Measurements from ENCODE around the gene TRIM60.
"Not testable (repeated sequence)": the region's sequence is repeated elsewhere in the genome, so short reads cannot be mapped to it uniquely, and the experiment has no call there.

Gene TRIM60

DNA sequence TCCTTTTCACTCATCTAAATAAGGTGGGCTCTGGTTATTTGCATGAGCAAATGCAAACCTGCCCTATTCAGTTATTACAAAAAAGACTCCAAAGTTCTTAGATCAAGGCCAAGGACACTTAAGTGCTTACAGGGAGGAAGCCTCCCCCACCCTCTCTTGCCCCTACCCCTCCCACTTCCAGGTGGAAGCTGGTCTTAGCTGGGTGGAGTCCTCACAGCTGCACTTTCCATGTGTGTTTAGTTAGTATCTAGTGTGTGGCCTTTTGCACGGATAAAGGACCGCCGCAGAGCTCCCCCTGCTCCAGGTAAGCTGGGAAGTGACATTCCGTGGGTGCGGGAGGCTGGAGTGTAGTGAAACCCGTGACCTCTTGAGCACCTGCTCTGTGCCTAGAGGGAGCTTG, 21.8 kb downstream of the TRIM60 start, which contains the start of gene TRIM75:
Gene TRIM75 (plus strand): TSS at position 222 of the 400 bp plus-strand sequence. CDS start 5,282 bp downstream, outside the sequence.
- no peak for DNase-seq (ENCODE audit: low read depth)

DNA sequence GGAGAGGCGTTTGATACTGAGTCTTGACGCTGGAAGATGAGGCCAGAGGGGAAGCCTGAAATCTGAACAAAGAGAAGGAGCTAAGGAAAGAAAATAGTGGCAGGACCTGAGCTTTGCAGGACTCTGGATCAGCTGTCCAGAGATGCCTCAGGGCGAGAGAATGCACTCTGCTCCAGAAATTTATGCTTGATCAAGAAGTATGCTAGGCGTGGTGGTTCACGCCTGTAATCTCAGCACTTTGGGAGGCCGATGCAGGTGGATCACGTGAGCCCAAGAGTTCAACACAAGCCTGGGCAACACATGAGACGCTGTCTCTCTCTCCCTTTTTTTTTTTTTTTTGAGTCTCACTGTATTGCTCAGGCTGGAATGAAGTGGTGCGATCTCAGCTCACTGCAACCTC, 23.8 kb downstream of the TRIM60 start:
- no peak for DNase-seq (ENCODE audit: low read depth)

DNA sequence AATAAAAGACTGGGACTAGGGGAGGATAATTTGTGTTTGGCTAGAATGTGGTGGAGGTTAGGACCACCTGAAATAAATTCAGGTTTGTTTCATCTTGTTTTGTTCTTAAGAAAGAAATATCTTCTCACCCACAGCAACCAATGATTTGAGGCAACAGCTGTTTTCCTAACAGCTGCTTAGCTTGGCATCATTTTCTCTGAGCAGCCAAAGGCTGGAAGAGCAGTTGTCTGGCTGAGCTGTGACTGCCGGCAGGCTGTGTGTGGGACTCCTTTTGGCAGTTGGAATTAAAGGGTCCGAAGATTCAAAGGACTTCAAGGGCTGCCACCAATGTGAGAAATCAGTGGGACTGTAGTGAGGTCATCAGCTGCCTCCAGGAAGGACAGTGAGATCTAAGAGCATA, 26.9 kb downstream of the TRIM60 start:
- DNase-seq (ENCODE audit: low read depth), result no peak

DNA sequence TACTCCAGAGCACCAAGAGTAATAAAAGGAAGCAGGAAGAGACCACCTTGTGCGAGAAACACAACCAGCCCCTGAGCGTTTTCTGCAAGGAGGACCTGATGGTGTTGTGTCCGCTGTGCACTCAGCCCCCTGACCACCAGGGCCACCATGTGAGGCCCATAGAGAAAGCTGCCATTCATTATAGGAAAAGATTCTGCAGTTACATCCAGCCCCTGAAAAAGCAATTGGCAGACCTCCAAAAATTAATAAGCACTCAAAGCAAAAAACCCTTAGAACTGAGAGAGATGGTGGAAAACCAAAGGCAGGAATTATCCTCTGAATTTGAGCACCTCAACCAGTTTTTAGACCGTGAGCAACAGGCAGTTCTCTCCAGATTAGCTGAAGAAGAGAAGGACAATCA, 27.6 kb downstream of the TRIM60 start:
- DNase-seq (ENCODE audit: low read depth), result no peak

DNA sequence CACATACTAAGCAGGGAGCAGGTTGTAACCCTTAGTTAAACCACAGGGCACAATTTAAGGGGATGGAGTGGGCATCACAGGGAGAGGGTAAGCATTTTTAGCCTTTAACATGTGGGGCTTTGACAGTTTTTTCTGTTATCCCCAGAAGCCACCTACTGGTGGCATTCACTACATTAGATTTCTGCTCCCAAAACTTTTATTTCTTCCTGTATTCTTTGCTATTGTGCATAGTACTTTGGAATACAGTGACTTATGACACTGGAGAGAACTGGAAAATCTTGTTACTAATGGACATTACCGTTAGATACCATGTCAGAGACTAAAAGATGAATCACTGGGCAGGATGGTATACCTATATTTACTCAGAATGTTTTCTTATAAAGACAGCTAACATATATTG, 29.1 kb downstream of the TRIM60 start:
- DNase-seq (ENCODE audit: low read depth), result no peak

DNA sequence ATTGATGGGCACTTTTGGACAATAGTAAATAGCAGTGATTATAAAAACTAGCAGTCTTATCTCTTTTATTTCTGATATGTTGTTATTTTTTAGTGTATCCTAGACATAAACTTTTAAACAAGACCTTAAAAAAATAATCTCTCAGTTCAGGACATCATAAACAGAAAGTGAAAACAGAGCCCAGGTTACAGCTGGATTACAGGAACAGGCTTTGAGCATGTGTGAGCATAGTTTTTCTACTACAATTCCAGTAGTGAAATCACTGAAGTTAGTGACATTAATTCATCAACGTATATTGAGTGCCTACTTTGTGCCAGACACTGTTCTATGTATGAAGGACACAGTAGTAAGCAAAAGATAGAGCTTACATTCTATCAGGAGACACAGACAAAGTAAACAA, 38.8 kb downstream of the TRIM60 start:
- no peak for DNase-seq (ENCODE audit: low read depth)

DNA sequence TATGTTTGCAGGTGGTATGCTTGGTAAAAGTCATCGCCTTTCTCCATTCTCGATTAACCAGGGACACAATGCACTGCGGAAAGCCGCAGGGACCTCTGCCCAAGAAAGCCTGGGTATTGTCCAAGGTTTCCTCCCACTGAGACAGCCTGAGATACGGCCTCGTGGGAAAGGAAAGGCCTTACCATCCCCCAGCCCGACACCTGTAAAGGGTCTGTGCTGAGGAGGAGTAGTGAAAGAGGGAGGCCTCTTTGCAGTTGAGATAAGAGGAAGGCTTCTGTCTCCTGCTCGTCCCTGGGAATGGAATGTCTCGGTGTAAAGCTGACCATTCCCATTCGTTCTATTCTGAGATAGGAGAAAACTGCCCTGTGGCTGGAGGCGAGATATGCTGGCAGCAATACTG, 41.5 kb downstream of the TRIM60 start:
- not testable (repeated sequence) for DNase-seq (ENCODE audit: low read depth)

DNA sequence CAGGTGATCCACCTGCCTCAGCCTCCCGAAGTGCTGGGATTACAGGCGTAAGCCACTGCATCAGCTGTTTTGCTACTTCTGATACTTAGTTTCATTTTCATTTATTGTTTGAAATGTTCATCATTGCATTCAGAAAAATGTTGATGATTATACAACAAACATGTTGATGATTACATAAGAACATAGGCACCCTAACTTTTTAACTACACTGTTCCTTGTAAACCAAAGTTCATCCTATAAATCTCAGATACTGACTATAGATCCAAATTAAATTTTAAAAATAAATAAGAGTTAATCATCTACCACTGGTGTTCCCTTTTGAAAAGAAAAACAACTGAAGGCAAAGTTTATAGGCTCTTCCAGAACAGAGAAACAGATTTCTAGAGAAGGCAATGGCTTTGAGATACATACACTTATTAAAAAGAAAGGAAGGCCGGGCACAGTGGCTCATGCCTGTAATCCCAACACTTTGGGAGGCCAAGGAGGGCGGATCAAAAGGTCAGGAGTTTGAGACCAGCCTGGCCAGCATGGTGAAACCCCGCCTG, 45.3 kb downstream of the TRIM60 start:
- no peak for DNase-seq (ENCODE audit: low read depth)

DNA sequence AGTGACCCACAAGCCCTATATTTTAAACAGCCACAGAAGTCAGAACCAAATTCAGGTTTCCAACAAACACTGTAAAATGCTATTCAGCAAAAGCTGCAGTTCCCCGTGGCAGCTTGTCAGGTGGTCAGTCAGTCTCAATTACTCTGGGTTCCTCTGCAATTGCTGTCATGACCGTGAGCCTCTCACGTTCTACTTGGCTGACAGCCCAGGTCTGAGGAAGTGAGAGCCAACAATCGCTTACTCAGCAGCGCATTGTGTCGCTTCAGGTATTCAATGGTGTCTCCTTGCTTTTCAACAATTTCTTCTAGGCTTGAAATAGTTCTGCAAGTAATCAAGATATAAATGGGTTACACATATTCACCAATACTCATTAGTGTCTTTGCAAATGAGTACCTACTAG, 47.7 kb downstream of the TRIM60 start:
- DNase-seq (ENCODE audit: low read depth), result no peak

DNA sequence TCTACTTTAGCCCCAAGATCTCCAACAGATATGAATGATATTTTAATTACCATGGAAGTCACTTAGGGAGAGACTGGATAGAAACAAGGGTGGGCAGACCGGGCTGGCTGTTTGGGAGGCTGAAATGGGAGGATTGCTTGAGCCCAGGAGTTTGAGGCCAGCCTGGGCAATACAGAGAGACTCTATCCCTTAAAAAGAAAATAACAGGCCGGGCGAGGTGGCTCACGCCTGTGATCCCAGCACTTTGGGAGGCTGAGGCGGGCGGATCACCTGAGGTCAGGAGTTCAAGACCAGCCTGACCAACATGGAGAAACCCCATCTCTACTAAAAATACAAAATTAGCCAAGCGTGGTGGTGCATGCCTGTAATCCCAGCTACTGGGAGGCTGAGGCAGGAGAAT, 53.0 kb downstream of the TRIM60 start:
- DNase-seq (ENCODE audit: low read depth), result not testable (repeated sequence)

DNA sequence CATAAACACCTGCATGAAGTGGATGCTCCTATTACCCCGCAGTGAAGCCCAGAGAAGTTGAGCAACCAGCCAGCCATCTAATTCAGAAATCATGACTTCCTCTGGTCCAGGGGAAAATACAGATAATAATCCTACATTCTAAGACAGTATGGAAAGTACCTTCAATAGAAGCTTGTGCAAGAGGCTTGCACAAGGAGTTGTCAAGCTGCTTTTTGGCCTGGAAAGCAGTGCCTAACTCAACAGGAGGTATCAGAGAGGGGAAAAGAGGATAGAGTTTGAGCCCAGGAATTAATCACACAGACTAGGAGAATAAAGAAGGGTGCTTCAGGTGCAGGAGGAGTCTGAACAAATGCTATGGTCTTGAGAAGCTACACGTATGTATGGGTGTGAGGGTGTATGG, 54.1 kb downstream of the TRIM60 start:
- no peak for DNase-seq (ENCODE audit: low read depth)

DNA sequence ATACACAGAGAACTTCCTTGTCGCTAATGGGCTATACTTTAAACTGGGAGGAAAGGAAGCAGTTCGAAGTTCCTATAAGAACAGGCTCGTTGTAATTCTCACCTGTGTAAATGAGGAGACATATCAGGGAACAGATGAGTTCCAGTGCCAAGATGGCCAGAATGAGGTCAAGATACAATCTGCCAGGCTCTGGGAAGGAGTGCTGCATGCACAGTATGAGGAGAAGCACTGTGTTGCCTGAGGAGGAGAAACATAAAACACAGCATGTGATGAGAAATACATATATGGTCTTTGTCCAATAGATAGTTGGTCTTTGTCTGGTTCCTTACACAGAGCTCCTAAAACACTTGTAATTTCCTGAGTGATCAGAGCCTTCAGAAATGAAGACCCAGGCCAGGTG, 56.6 kb downstream of the TRIM60 start:
- no peak for DNase-seq (ENCODE audit: low read depth)
